Measurements from ENCODE around the gene PASK.

DNA sequence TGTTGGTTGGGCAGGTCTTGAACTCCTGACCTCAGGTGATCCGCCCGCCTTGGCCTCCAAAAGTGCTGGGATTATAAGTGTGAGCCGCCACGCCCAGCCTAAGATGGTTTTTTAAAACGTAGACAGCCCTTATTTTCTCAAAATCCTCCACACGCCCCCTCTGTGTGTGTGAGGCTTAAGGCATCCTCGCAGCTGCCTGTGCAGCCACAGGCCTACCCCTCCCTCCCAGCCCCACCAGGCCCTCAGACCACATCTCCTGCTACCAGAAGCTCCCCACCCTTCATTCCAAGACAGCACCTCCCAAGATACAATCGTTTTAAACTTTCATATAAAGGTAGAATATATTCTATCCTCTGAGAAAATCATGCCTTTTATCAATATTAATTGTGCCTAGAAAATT is 44.0 kb upstream of the PASK start:
- TF ChIP-seq CTCF (IDR thresholded peaks at IDR 0.05): no peak
- no peak for TF ChIP-seq POLR2A (IDR thresholded peaks at IDR 0.05)
